Fibroblast of pulmonary artery (primary cell): ENCODE measurements around the gene GBP2.
"Not testable (repeated sequence)": the region's sequence is repeated elsewhere in the genome, so short reads cannot be mapped to it uniquely, and the experiment has no call there.

Experiments
- DNase-seq: peaks from one replicate; pipeline ENCODE4 v3.0.0-alpha.2; 2010; ENCODE audit warnings: low read depth
- H3K4me3 ChIP-seq: replicated peaks from 2 replicates; pipeline ENCODE4 v1.5.1; 2011; ENCODE audit warnings: low read depth, mild to moderate bottlenecking, control low read depth, low read length, moderate library complexity
- CTCF ChIP-seq: IDR thresholded peaks from 2 replicates; pipeline ENCODE4 v1.5.1; 2011; ENCODE audit warnings: mild to moderate bottlenecking, control low read depth, low read length, inconsistent platforms; ENCODE audit errors: missing control alignments

Gene GBP2

GRCh38 chr1:89085781-89086180 lies 40.1 kb downstream of the GBP2 start:
- DNase-seq = peak; percentile 73
- no peak overlapping the region for H3K4me3 ChIP-seq
- peak; percentile 63 for TF ChIP-seq CTCF

- H3K4me3 ChIP-seq = no peak overlapping the region
- TF ChIP-seq CTCF = no peak
- DNase-seq = no peak
Observed at GRCh38 chr1:89081005-89081404, 44.9 kb downstream of the GBP2 start.

GRCh38 chr1:89080068-89080467 lies 45.8 kb downstream of the GBP2 start:
- not testable (repeated sequence) for DNase-seq, H3K4me3 ChIP-seq

GRCh38 chr1:89072466-89073065 lies 53.3 kb downstream of the GBP2 start:
- DNase-seq, H3K4me3 ChIP-seq: not testable (repeated sequence)

GRCh38 chr1:89070509-89070908 lies 55.4 kb downstream of the GBP2 start:
- no peak overlapping the region for H3K4me3 ChIP-seq
- TF ChIP-seq CTCF = no peak
- no peak for DNase-seq

- TF ChIP-seq CTCF = no peak
Observed at GRCh38 chr1:89069951-89070350, 56.0 kb downstream of the GBP2 start.

GRCh38 chr1:89068291-89068690 lies 57.6 kb downstream of the GBP2 start:
- no peak overlapping the region for H3K4me3 ChIP-seq
- DNase-seq = peak; percentile 7
- no peak for TF ChIP-seq CTCF

More at GRCh38 chr1:89069951-89070350, 56.0 kb downstream of the GBP2 start:
- H3K4me3 ChIP-seq = peak overlapping the region; percentile 37
- peak; percentile 8 for DNase-seq

- H3K4me3 ChIP-seq = peak within 1 kb of the TSS; percentile 80
- DNase-seq = peak; percentile 94
- TF ChIP-seq CTCF = no peak
Observed at GRCh38 chr1:89065079-89065868, 60.6 kb downstream of the GBP2 start, which contains the start of gene GBP1. TSS of gene GBP1 (minus strand) at chr1:89065208. CDS start at chr1:89063234, 1,974 bp downstream.
